ENCODE results near the gene RASSF8.

The RASSF8 gene

GRCh38 chr12:25958428-25959070 lies at the start of gene RASSF8:
Gene RASSF8 (plus strand): TSS chr12:25958682. CDS start chr12:26055344, 96,662 bp downstream.
- no peak for DNase-seq (ENCODE audit: low spot score)

GRCh38 chr12:25914551-25914950 lies 43.9 kb upstream of the RASSF8 start:
- DNase-seq (ENCODE audit: low spot score) = no peak

GRCh38 chr12:25924491-25925001 lies 33.9 kb upstream of the RASSF8 start:
- DNase-seq (ENCODE audit: low spot score) = no peak

GRCh38 chr12:25925064-25925463 lies 33.4 kb upstream of the RASSF8 start:
- DNase-seq (ENCODE audit: low spot score) = no peak

- DNase-seq (ENCODE audit: low spot score) = no peak
These were observed 31.9 kb upstream of the RASSF8 start for GRCh38 chr12:25926536-25926935.

GRCh38 chr12:25929142-25929541 lies 29.3 kb upstream of the RASSF8 start:
- no peak for DNase-seq (ENCODE audit: low spot score)

GRCh38 chr12:25932971-25933370 lies 25.5 kb upstream of the RASSF8 start:
- no peak for DNase-seq (ENCODE audit: low spot score)

GRCh38 chr12:25934456-25934855 lies 24.0 kb upstream of the RASSF8 start:
- DNase-seq (ENCODE audit: low spot score) = no peak

GRCh38 chr12:25935355-25936144 lies 22.9 kb upstream of the RASSF8 start:
- DNase-seq (ENCODE audit: low spot score) = no peak

GRCh38 chr12:25937096-25937495 lies 21.4 kb upstream of the RASSF8 start:
- DNase-seq (ENCODE audit: low spot score) = no peak

- no peak for DNase-seq (ENCODE audit: low spot score)
These were observed 19.9 kb upstream of the RASSF8 start for GRCh38 chr12:25938581-25938980.

- DNase-seq (ENCODE audit: low spot score) = no peak
These were observed 18.9 kb upstream of the RASSF8 start for GRCh38 chr12:25939606-25940005.

GRCh38 chr12:25940886-25941285 lies 17.6 kb upstream of the RASSF8 start:
- no peak for DNase-seq (ENCODE audit: low spot score)

GRCh38 chr12:25942709-25943108 lies 15.8 kb upstream of the RASSF8 start:
- DNase-seq (ENCODE audit: low spot score) = no peak

GRCh38 chr12:25943940-25944339 lies 14.5 kb upstream of the RASSF8 start:
- no peak for DNase-seq (ENCODE audit: low spot score)

GRCh38 chr12:25949343-25949742 lies 9.1 kb upstream of the RASSF8 start:
- DNase-seq (ENCODE audit: low spot score) = no peak

- peak; percentile 39 for DNase-seq (ENCODE audit: low spot score)
These were observed 8.0 kb upstream of the RASSF8 start for GRCh38 chr12:25950329-25951115.

GRCh38 chr12:25957793-25958427 lies 572 bp upstream of the RASSF8 start:
- DNase-seq (ENCODE audit: low spot score) = no peak

- no peak for DNase-seq (ENCODE audit: low spot score)
These were observed 834 bp downstream of the RASSF8 start for GRCh38 chr12:25959071-25959961.

GRCh38 chr12:25960143-25960542 lies 1.7 kb downstream of the RASSF8 start:
- DNase-seq (ENCODE audit: low spot score) = no peak

- DNase-seq (ENCODE audit: low spot score) = no peak
These were observed 2.5 kb downstream of the RASSF8 start for GRCh38 chr12:25960961-25961360.
